AG20443 (cell line): ENCODE results near the gene TMOD3.

Source experiments
- DNase-seq: peaks from one replicate; pipeline ENCODE4 v3.0.0; 2012; ENCODE audit warnings: low spot score, mixed read lengths

TMOD3 gene

GRCh38 chr15:51828621-51829375 lies 655 bp upstream of the TMOD3 start:
- peak; percentile 48 for DNase-seq

DNA sequence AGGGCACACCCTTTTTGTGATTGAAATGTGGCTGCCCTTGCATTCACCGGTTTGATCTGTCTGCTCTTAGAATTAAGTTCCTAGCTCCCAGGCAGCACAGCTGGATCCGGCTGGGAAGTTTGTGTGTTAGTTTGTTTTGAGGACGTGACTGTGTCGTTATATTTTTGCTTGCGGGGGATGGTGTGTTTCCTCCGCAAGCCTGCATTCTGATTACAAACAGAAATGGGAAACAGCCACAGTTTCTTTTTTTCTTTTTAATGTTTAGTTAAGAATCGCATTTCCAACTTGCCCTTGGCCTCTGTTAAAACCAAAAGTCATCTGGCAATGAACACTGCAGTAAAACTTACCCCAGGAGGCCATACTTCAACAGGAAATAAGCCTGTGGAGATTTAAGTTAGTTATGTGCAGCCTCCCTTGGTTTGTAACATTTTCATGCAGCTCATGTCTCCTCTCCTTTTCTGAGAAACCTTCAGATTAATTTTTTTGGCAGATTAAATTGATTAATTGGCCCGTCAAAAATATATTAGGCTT lies 888 bp downstream of the TMOD3 start:
- DNase-seq = no peak

- DNase-seq = no peak
These were observed 4.3 kb downstream of the TMOD3 start for GRCh38 chr15:51833772-51834171.

GRCh38 chr15:51837792-51838251 lies 8.4 kb downstream of the TMOD3 start:
- DNase-seq = no peak

GRCh38 chr15:51838270-51838669 lies 8.8 kb downstream of the TMOD3 start:
- DNase-seq = no peak

DNA sequence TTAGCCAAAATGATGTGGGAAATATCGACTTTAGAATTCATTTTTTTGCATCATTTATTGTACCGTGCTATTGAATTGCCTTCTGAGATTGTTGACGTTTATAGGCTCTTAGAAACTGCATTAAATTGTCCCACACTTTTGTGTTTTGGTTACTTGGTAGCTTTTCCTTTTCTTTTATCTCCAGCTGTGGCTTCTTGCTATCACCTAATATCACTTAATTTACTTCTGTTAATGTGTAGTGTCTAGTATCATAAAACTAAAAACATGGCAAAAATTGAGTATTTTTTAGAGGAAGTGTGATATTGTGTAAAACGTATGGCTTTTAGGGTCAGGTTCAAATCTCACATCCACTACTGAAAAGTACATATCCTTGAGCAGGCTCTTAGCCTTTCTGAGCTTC lies 11.2 kb downstream of the TMOD3 start:
- DNase-seq = no peak

DNA sequence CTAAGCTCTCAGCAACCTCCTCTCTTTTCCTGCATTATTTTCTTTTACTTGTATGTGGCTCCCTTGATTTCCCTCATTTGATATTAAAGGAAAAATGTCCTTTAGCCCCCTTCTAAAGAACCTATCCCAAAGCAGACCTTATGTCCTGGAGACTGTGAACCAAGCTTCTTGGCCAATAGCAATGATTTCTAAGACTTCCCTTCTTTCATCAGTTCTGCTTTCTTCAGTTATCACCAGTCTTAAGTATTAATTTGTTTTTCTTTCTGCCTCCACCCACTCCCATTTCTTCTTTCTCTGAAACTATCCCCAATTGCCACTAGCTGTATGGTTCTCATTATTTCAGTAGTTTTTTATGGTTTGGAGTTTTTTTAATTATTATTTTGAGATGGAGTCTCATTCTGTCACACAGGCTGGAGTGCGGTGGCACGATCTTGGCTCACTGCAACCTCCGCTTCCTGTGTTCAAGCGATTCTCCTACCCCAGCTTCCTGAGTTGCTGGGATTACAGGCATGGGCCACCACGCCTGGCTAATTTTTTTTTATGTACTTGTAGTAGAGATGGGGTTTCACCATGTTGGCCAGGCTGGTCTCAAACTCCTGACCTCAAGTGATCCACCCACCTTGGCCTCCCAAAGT lies 12.1 kb downstream of the TMOD3 start:
- no peak for DNase-seq

DNA sequence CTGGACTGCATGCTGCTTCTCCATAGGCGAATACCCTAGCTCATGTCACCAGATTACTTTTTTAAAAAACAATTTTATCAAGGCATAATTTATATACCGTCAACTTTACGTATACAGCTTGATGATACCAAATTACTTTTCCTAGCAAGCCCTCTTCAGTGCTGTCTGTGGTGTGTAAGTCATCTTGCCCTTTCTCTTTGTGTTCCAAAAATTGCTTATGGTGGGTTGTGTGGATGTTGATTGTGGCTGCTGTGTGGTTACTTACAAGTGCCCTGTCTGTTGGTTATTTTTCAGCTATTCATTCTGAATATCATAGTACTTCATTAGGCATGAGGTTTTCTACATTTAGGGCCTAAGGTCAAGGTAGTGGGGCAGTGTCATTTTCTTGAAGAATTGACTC lies 12.8 kb downstream of the TMOD3 start:
- DNase-seq = no peak

- no peak for DNase-seq
These were observed 13.6 kb downstream of the TMOD3 start for GRCh38 chr15:51842852-51843737.

DNA sequence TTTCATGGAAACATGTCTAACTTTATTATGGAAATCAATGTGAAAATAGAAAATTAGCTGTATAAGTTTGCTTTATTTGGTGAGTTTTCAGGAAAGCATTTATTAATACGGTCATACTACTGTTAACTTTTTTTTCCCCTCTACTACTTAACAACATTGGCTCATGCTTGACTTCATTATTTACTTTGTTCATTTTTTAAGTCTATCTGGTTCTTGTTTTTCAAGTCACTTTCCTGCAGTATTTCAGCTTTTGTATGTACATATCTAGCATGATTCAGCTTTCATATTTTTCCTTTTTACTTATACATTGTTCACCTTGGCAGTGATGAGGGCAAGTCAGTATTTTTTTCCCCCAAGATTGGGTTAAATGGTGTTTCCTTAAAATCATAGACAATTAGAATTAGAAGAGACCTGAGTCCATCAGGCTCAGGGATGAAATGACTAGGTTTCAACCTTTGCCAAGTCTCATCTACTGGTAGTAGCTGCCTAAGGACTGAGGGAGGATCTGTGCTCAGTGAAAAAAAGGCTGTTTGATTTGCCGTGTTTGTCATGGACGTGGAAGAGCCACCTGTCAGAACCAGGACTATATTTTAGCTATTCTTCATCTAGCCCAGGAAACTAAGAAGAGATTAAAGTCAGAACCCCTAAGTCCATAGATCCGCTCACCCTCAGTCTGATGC lies 15.4 kb downstream of the TMOD3 start:
- no peak for DNase-seq

- no peak for DNase-seq
These were observed 16.6 kb downstream of the TMOD3 start for GRCh38 chr15:51846066-51846462.

DNA sequence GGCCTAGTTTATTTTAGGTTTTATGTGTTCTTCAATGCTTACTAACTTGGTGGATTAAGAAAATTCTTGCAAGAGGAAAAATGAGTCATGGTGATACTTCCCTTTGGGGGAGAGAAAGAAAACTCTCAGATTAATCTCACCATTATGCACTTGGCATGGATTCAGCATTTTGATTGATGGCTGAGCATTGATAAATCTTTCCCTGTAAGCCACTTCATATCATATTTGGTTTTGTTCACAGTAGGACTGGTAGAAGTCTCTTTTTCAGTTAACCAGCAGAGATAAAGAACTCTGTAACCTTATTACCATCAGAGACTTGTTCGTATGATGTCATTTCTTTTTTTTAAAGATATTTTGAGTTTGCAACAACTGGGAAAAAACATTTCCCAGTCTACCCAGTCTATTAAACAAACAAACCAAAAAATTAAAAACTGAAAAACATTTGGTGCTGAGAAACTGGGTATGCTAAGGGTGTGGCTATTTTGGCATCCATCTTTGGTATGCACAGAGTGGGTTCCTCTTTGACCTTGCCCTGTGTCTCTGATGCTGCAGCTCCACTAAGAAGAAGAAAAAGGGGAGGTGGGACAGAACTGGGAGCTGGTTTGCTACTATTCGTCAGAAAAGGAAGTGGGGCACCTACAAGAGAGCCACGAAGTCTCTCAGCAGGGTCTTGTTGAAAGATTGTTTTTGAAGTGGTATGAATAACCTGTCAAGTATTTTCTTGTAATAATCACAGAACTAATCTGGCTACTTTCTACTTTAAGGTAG lies 17.2 kb downstream of the TMOD3 start:
- DNase-seq = peak; percentile 35

DNA sequence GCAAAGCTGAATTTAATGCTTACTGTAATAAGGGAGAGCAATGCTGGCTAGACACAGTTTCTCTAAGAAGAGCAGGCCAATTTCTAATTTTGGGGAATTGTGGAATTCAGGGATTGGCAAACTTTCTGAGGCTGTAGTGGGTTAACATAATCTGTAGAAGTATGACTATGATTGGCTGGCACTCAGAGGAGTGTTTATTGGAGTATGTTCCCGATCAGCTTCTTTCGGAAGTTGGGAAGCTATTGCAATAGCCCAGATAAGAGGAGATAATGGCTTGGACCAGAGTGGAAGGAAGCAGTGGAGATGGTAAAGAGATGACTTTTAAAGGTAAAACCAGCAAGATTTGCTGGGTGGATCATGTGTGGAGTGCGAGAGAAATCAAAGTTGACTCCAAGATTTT lies 19.4 kb downstream of the TMOD3 start:
- DNase-seq = no peak

GRCh38 chr15:51849860-51850259 lies 20.4 kb downstream of the TMOD3 start:
- no peak for DNase-seq

- no peak for DNase-seq
These were observed 24.5 kb downstream of the TMOD3 start for GRCh38 chr15:51853998-51854397.

- no peak for DNase-seq
These were observed 26.2 kb downstream of the TMOD3 start for GRCh38 chr15:51855612-51856011.

DNA sequence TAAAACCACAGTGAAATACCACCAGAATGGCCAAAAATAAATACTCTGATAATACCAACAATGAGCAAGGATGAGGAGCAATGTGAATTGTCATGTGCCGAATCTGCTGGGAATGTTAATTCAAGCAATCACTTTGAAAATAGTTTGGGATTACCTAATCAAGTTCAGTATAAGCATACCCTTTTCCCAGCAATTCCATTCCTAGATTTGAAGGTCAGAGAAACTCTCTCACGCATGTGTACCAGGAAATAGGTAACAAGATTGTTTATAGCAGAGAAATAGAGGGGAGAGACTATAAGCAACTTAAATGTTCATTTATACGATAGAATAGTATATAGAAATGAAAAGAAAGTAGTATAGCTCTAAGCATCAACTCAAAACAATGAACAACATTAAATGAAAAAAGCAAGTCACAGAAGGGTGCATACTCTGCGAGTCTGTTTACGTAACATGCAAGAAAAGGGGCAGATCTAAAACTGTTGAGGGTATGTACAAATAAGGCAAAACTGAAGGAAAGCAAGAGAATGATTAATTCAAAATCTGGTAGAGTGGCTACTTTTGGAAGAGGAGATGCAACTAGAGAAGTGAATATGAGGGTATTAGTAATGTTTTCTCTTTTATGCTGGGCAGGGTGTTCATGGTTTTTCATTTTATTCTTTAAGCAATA lies 27.4 kb downstream of the TMOD3 start:
- DNase-seq = no peak

- no peak for DNase-seq
These were observed 32.3 kb downstream of the TMOD3 start for GRCh38 chr15:51861557-51862359.

DNA sequence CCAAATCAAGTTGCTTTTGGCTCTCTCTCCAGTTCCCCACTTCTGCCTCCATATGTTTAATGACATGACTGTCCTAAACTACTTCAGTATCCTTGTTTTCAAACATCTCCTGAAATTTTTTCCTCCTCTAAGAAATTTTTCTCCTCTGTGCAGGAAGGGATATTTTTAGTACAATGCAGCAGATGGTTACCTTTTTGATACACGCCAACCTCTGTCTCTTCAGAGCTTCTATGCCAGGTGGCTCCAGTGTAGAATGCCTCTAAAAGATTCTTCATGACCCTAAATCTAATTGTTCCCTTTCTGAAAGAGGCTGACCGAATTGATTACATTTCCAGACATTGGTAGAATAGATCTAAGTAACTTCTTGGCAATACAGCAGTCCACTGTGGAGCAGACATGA lies 33.7 kb downstream of the TMOD3 start:
- DNase-seq = no peak
